ENCODE measurements around the gene RNF40.
"Not testable (repeated sequence)": the region's sequence is repeated elsewhere in the genome, so short reads cannot be mapped to it uniquely, and the experiment has no call there.

The RNF40 gene

GRCh38 chr16:30805370-30806169 is 43.4 kb downstream of the RNF40 start:
- DNase-seq (ENCODE audit: extremely low spot score, insufficient read length, low read depth) (no peak), FAIRE-seq (no peak)

DNA sequence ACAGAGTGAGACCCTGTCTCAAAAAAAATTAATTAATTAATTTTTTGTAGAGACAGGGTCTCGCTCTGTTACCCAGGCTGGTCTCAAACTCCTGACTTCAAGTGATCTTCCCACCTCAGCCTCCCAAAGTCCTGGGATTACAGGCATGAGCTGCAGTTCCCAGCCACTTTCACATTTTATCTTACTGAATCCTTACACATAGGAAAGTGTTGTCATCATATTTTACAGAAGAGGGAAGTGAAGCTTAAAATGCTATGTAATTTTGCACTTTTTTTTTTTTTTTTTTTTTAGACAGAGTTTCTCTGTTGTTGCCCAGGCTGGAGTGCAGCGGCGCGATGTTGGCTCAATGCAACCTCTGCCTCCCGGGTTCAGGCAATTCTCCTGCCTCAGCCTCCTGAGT is 46.0 kb downstream of the RNF40 start:
- no peak for DNase-seq (ENCODE audit: extremely low spot score, insufficient read length, low read depth)
- no peak for FAIRE-seq

DNA sequence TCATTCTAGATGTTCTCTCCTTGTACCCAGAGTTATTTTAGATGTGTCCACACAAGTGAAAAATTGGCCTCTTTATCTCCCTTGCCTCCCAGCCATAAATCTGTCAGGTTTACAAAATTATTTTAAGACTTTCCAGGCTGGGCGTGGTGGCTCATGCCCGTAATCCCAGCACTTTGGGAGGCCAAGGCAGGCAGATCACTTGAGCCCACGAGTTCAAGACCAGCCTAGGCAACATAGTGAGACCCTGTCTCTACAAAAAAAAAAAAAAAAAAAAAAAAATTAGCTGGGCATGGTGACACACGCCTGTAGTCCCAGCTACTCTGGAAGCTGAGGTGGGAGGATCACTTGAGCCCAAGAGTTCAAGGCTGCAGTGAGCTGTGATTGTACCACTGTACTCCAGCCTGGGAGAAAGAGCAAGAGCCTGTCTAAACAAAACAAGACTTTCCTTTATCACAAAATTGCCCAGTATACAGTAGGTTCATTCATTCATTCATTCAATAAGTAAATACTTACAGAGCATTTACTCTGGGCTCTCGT is 46.8 kb downstream of the RNF40 start:
- not testable (repeated sequence) for DNase-seq (ENCODE audit: extremely low spot score, insufficient read length, low read depth); FAIRE-seq

DNA sequence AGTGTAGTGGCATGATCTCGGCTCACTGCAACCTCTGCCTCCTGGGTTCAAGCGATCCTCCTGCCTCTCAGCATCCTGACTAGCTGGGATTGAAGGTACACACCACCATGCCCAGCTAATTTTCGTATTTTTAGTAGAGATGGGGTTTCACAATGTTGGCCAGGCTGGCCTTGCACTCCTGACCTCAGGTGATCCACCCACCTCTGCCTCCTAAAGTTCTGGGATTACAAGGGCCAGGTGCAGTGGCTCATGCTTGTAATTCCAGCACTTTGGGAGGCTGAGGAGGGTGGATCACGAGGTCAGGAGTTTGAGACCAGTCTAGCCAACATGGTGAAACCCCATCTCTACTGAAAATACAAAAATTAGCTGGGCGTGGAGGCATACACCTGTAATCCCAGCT is 47.6 kb downstream of the RNF40 start:
- not testable (repeated sequence) for FAIRE-seq

GRCh38 chr16:30813821-30814189 is 51.7 kb downstream of the RNF40 start:
- no peak for DNase-seq (ENCODE audit: extremely low spot score, insufficient read length, low read depth)
- no peak for FAIRE-seq

More for the DNA sequence above, 47.6 kb downstream of the RNF40 start:
- DNase-seq (ENCODE audit: extremely low spot score, insufficient read length, low read depth), result not testable (repeated sequence)

DNA sequence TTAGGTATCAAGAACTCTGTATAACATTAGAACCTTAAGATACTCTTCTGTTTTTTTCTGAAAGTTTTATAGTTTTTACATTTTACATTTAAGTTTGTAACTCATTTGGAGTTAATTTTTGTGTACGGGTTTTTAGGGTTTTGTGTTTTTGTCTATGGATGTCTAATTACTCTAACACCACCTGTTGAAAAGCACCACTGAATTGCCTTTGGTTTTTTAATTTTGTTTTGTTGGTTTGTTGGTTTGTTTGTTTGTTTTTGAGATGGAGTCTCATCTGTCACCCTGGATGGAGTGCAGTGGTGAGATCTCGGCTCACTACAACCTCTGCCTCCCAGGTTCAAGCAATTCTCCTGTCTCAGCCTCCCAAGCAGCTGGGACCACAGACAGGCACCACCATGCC is 54.6 kb downstream of the RNF40 start:
- no peak for FAIRE-seq
- DNase-seq (ENCODE audit: extremely low spot score, insufficient read length, low read depth), result no peak

DNA sequence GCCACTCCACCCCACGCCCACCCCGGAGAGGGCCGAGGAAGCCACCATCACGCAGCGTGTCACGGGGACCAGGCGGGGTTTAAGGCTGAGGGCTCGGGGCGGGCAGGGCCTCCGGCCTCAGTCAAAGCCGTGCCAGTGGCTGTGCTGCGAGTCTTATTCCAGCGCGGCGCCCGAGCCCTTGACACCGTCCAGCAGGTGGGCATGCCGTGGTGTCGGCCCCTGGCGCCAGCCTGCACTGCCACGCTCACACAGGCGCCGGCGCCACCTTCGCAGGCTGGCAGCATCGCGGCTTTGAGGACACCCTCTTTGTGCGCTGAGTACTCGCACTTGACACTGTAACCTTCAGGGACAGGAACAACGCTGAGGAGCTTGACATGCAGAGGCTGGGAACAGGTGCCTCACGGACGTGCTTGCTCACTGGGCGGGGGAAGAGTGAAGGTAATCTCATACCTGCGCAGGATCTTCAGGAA is 58.9 kb downstream of the RNF40 start:
- FAIRE-seq, result no peak
- DNase-seq (ENCODE audit: extremely low spot score, insufficient read length, low read depth), result no peak

- not testable (repeated sequence) for DNase-seq (ENCODE audit: extremely low spot score, insufficient read length, low read depth); FAIRE-seq
Measured at GRCh38 chr16:30821441-30821840, 59.3 kb downstream of the RNF40 start.

DNA sequence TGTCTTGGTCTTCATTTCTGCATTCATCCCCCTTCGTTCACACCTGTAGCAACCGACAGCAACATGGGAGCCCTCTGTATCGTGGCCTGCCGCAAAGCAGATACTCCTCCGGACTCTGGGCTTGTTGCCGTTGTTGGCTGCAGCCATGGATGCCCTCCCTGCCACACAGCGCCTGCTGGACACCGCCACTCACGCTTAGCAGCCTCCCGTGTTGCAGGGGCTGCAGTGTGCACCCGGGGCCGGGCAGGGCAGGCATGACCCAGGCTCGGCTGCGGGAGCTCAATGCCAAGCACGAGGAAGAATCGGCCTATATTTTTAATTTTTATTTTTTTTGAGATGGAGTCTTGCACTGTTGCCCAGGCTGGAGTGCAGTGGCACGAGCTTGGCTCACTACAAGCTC is 59.8 kb downstream of the RNF40 start:
- no peak for FAIRE-seq

More for the DNA sequence above, 59.8 kb downstream of the RNF40 start:
- DNase-seq (ENCODE audit: extremely low spot score, insufficient read length, low read depth), result no peak
